ENCODE results near the gene WDFY4.

WDFY4 gene

DNA sequence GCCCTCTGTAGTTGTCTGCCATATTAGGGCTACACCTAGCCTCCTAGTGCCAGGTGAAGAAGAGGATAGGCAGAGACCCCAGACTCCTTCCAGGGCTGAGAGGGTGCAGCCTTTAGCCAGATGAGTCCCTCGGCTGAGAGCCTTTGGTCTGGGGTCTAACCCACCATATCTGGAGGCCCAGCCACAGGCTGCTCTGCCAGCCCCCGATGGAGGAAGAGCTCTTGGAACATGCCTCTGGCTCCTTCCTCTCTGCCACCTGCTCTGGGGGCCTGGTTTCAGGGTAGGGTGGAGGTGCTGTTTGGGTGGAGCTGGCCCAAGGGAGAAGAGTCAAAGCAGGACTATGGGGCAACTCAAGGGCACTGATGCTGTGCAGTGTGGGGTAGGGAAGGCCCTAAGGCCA lies 253.6 kb downstream of the WDFY4 start:
- H3K36me3 Mint-ChIP-seq (ENCODE audit: low read depth), result no peaks in the 10 kb centered on the region
- H3K9me3 Mint-ChIP-seq, result no peaks in the 10 kb centered on the region
- DNase-seq, result no peak
- peaks cover 22% of the 10 kb centered on the region for H3K4me1 Mint-ChIP-seq
- no peak for TF ChIP-seq CTCF (IDR thresholded peaks at IDR 0.05)
- no peak overlapping the region for H3K4me3 Mint-ChIP-seq
- H3K27ac Mint-ChIP-seq, result no peak overlapping the region
- H3K27me3 Mint-ChIP-seq (ENCODE audit: low read depth, poor library complexity), result peaks cover 58% of the 10 kb centered on the region

GRCh38 chr10:48938990-48939536 lies 254.4 kb downstream of the WDFY4 start:
- H3K27me3 Mint-ChIP-seq (ENCODE audit: low read depth, poor library complexity), result peaks cover 65% of the 10 kb centered on the region
- no peak overlapping the region for H3K4me3 Mint-ChIP-seq
- H3K4me1 Mint-ChIP-seq, result peaks cover 25% of the 10 kb centered on the region
- no peaks in the 10 kb centered on the region for H3K9me3 Mint-ChIP-seq
- H3K36me3 Mint-ChIP-seq (ENCODE audit: low read depth), result no peaks in the 10 kb centered on the region
- H3K27ac Mint-ChIP-seq, result no peak overlapping the region
- DNase-seq, result no peak
- TF ChIP-seq CTCF (IDR thresholded peaks at IDR 0.05), result no peak

DNA sequence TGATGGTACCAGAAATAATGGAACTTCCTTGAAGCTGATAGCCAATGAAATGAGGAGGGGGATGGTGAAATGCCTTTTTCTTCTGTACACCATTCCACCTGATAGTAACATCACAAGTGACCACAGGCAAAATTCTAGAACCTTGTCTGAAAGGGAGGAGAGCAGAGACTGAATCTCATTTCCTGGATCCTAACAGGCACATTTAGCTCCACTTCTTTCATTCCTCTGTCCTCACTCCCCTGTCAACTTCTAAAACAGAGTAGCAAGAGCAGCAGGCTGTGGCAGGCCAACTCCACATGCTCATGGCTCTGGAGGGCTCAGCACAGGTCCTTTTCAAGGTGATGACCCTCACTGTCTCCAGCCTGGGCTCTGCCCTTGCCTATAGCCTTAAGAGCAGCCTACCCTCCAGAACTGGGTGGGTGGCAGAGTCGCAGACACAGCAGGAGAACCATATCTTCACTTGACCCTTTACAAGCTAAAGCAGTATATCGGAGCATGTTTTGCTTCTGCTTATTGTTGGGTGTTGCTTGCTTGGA lies 255.2 kb downstream of the WDFY4 start, which contains the start of gene LRRC18:
Gene LRRC18 (minus strand): TSS at position 51 of the 536 bp plus-strand sequence. CDS start 25,685 bp downstream, outside the sequence.
- no peak for TF ChIP-seq CTCF (IDR thresholded peaks at IDR 0.05)
- Mint-ChIP-seq H3K4me3 (no peak within 1 kb of the TSS), H3K27ac (no peak within 1 kb of the TSS), H3K27me3 (ENCODE audit: low read depth, poor library complexity) (peaks cover 69% of the 10 kb centered on the region), H3K4me1 (peaks cover 28% of the 10 kb centered on the region), H3K9me3 (no peaks in the 10 kb centered on the region), H3K36me3 (ENCODE audit: low read depth) (no peaks in the 10 kb centered on the region)
- no peak for DNase-seq

GRCh38 chr10:48940372-48940771 lies 255.7 kb downstream of the WDFY4 start:
- no peak for DNase-seq
- H3K36me3 Mint-ChIP-seq (ENCODE audit: low read depth), result no peaks in the 10 kb centered on the region
- H3K27me3 Mint-ChIP-seq (ENCODE audit: low read depth, poor library complexity), result peaks cover 69% of the 10 kb centered on the region

GRCh38 chr10:48940958-48941357 lies 256.3 kb downstream of the WDFY4 start:
- peaks cover 26% of the 10 kb centered on the region for H3K4me1 Mint-ChIP-seq
- no peak overlapping the region for H3K27ac Mint-ChIP-seq
- no peak for DNase-seq
- no peaks in the 10 kb centered on the region for H3K9me3 Mint-ChIP-seq
- no peaks in the 10 kb centered on the region for H3K36me3 Mint-ChIP-seq (ENCODE audit: low read depth)
- peaks cover 74% of the 10 kb centered on the region for H3K27me3 Mint-ChIP-seq (ENCODE audit: low read depth, poor library complexity)
- no peak for TF ChIP-seq CTCF (IDR thresholded peaks at IDR 0.05)
- H3K4me3 Mint-ChIP-seq, result no peak overlapping the region

More at GRCh38 chr10:48940372-48940771, 255.7 kb downstream of the WDFY4 start:
- H3K9me3 Mint-ChIP-seq, result no peaks in the 10 kb centered on the region
- TF ChIP-seq CTCF (IDR thresholded peaks at IDR 0.05), result no peak
- peaks cover 24% of the 10 kb centered on the region for H3K4me1 Mint-ChIP-seq
- no peak overlapping the region for H3K27ac Mint-ChIP-seq
- H3K4me3 Mint-ChIP-seq, result no peak overlapping the region
